HepG2 (cell line): ENCODE measurements around the gene PRKCZ. TPM values are rescaled to one million over a fixed set of nuclear protein-coding genes. Genes with fewer than 3 reads are reported as not detected.

Experiments
- ASH2L ChIP-seq: fragments of 300-600, 200-600 bp; sonication (generic); IDR thresholded peaks from 2 replicates; pipeline ENCODE4 v1.7.0; 2017; ENCODE audit warnings: low read depth, mild to moderate bottlenecking, moderate library complexity, mixed read lengths, low read length; ENCODE audit not compliant: insufficient read length
- ATM ChIP-seq: fragments of 450-650 bp; IDR thresholded peaks from 2 replicates; pipeline ENCODE4 v1.7.1; 2017; ENCODE audit warnings: mild to moderate bottlenecking, borderline replicate concordance
- EP300 ChIP-seq, 3 experiments: sonication (generic) in 1 of 3; formaldehyde crosslinking in 1 of 3; IDR thresholded peaks; 2 replicates each; pipeline versions ENCODE4 v1.5.1 to v1.6.1; 2011 to 2020; ENCODE audit warnings: low read depth in 2 of 3, low read length in 2 of 3, borderline replicate concordance in 1 of 3, improper control_type of control experiment in 1 of 3, mild to moderate bottlenecking in 1 of 3, missing genetic modification reagents in 1 of 3, moderate library complexity in 1 of 3
- FLYWCH1 ChIP-seq: sonication (generic); formaldehyde crosslinking; IDR thresholded peaks from 2 replicates; pipeline ENCODE4 v1.8.1; 2023; ENCODE audit warnings: mild to moderate bottlenecking, missing genetic modification reagents
- KLF9 ChIP-seq: IDR thresholded peaks from 2 replicates; pipeline ENCODE4 v1.6.1; 2016; ENCODE audit warnings: low read depth
- NR2F1 ChIP-seq, 2 experiments: fragments of 450-650 bp in 1 of 2; formaldehyde crosslinking in 1 of 2; IDR thresholded peaks; 2 replicates each; pipeline versions ENCODE4 v1.5.0 to v1.6.1; 2016 to 2020; ENCODE audit warnings: mild to moderate bottlenecking in 1 of 2, missing compliant biosample characterization in 1 of 2, missing genetic modification reagents in 1 of 2, moderate library complexity in 1 of 2
- ONECUT2 ChIP-seq: sonication (generic); formaldehyde crosslinking; IDR thresholded peaks from 2 replicates; pipeline ENCODE4 v1.4.0; 2020; ENCODE audit warnings: missing genetic modification reagents
- PAXIP1 ChIP-seq: sonication (generic); formaldehyde crosslinking; conservative IDR thresholded peaks from 2 replicates; pipeline ENCODE4 v1.4.0; 2020; ENCODE audit warnings: mild to moderate bottlenecking, missing genetic modification reagents, moderate library complexity
- ZNF10 ChIP-seq: sonication (generic); formaldehyde crosslinking; IDR thresholded peaks from 2 replicates; pipeline ENCODE4 v1.4.0; 2020; ENCODE audit warnings: mild to moderate bottlenecking, low read depth, missing genetic modification reagents, borderline replicate concordance
- ZNF136 ChIP-seq: sonication (generic); formaldehyde crosslinking; IDR thresholded peaks from 2 replicates; pipeline ENCODE4 v1.8.1; 2022; ENCODE audit warnings: low read depth, mild to moderate bottlenecking, moderate library complexity, missing genetic modification reagents
- ZNF629 ChIP-seq: sonication (generic); formaldehyde crosslinking; conservative IDR thresholded peaks from 2 replicates; pipeline ENCODE4 v1.5.0; 2020; ENCODE audit warnings: missing genetic modification reagents
- ZNF788 ChIP-seq: sonication (generic); formaldehyde crosslinking; IDR thresholded peaks from 2 replicates; pipeline ENCODE4 v1.5.0; 2020; ENCODE audit warnings: mild to moderate bottlenecking, missing genetic modification reagents, borderline replicate concordance
- polyA plus RNA-seq, 8 experiments: library from polyadenylated mRNA; depleted of rRNA in 3 of 8; stranded (reverse) in 7 of 8; unstranded in 1 of 8; fragments of >200 nt; fragmentation: Illumina TruSeq in 4 of 8; extraction: Trizol in 4 of 8; gene quantifications; 2 replicates each; pipeline versions ENCODE4 v1.2.1 to v1.2.3, GENCODE V29; 2011 to 2016; ENCODE audit warnings: low read depth in 4 of 8, missing spikeins in 1 of 8, mixed read lengths in 1 of 8; ENCODE audit not compliant: insufficient read depth in 1 of 8
- total RNA-seq, 5 experiments: library from RNA; depleted of rRNA; stranded (reverse); fragments of >200 nt; fragmentation: Illumina TruSeq; extraction: Trizol; gene quantifications; 2 replicates each; pipeline ENCODE4 v1.2.3, GENCODE V29; 2016; ENCODE audit warnings: low read depth in 1 of 5
- TF ChIP-seq, protein P1 (sequence below): sonication (generic); formaldehyde crosslinking; IDR thresholded peaks from 2 replicates; pipeline ENCODE4 v1.4.0; 2020; ENCODE audit warnings: missing genetic modification reagents
- TF ChIP-seq, protein P2 (sequence below): sonication (generic); formaldehyde crosslinking; IDR thresholded peaks from 2 replicates; pipeline ENCODE4 v1.4.0; 2020; ENCODE audit warnings: mild to moderate bottlenecking, missing genetic modification reagents

Gene PRKCZ
- total and polyA plus RNA-seq, 2 of the 13 experiments (the other 11 are each of a cell fraction or from before 2014, with no cell fraction given) = 34.7 to 85.2 TPM

GRCh38 chr1:2194898-2195673 lies 144.9 kb downstream of the PRKCZ start (continued):
- no peak for TF ChIP-seq ONECUT2 (CRISPR knock-in tag)
- peak; percentile 78; the same call in 1 of the 2 replicates for TF ChIP-seq ZNF136 (CRISPR knock-in tag)
- peak; percentile 57 for TF ChIP-seq ASH2L
- no peak for TF ChIP-seq ZNF10
- TF ChIP-seq NR2F1 (CRISPR knock-in tag; IDR thresholded peaks at IDR 0.05) = no peak
- TF ChIP-seq FLYWCH1 (CRISPR knock-in tag) = no peak
- peak; percentile 81 for TF ChIP-seq PAXIP1 (CRISPR knock-in tag)
- no peak for TF ChIP-seq ATM
- TF ChIP-seq ZNF788 (CRISPR knock-in tag) = no peak; the same call in 1 of the 2 replicates
- TF ChIP-seq, protein P1, sequence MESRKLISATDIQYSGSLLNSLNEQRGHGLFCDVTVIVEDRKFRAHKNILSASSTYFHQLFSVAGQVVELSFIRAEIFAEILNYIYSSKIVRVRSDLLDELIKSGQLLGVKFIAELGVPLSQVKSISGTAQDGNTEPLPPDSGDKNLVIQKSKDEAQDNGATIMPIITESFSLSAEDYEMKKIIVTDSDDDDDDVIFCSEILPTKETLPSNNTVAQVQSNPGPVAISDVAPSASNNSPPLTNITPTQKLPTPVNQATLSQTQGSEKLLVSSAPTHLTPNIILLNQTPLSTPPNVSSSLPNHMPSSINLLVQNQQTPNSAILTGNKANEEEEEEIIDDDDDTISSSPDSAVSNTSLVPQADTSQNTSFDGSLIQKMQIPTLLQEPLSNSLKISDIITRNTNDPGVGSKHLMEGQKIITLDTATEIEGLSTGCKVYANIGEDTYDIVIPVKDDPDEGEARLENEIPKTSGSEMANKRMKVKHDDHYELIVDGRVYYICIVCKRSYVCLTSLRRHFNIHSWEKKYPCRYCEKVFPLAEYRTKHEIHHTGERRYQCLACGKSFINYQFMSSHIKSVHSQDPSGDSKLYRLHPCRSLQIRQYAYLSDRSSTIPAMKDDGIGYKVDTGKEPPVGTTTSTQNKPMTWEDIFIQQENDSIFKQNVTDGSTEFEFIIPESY (CRISPR knock-in tag) = no peak
- TF ChIP-seq, protein P2, sequence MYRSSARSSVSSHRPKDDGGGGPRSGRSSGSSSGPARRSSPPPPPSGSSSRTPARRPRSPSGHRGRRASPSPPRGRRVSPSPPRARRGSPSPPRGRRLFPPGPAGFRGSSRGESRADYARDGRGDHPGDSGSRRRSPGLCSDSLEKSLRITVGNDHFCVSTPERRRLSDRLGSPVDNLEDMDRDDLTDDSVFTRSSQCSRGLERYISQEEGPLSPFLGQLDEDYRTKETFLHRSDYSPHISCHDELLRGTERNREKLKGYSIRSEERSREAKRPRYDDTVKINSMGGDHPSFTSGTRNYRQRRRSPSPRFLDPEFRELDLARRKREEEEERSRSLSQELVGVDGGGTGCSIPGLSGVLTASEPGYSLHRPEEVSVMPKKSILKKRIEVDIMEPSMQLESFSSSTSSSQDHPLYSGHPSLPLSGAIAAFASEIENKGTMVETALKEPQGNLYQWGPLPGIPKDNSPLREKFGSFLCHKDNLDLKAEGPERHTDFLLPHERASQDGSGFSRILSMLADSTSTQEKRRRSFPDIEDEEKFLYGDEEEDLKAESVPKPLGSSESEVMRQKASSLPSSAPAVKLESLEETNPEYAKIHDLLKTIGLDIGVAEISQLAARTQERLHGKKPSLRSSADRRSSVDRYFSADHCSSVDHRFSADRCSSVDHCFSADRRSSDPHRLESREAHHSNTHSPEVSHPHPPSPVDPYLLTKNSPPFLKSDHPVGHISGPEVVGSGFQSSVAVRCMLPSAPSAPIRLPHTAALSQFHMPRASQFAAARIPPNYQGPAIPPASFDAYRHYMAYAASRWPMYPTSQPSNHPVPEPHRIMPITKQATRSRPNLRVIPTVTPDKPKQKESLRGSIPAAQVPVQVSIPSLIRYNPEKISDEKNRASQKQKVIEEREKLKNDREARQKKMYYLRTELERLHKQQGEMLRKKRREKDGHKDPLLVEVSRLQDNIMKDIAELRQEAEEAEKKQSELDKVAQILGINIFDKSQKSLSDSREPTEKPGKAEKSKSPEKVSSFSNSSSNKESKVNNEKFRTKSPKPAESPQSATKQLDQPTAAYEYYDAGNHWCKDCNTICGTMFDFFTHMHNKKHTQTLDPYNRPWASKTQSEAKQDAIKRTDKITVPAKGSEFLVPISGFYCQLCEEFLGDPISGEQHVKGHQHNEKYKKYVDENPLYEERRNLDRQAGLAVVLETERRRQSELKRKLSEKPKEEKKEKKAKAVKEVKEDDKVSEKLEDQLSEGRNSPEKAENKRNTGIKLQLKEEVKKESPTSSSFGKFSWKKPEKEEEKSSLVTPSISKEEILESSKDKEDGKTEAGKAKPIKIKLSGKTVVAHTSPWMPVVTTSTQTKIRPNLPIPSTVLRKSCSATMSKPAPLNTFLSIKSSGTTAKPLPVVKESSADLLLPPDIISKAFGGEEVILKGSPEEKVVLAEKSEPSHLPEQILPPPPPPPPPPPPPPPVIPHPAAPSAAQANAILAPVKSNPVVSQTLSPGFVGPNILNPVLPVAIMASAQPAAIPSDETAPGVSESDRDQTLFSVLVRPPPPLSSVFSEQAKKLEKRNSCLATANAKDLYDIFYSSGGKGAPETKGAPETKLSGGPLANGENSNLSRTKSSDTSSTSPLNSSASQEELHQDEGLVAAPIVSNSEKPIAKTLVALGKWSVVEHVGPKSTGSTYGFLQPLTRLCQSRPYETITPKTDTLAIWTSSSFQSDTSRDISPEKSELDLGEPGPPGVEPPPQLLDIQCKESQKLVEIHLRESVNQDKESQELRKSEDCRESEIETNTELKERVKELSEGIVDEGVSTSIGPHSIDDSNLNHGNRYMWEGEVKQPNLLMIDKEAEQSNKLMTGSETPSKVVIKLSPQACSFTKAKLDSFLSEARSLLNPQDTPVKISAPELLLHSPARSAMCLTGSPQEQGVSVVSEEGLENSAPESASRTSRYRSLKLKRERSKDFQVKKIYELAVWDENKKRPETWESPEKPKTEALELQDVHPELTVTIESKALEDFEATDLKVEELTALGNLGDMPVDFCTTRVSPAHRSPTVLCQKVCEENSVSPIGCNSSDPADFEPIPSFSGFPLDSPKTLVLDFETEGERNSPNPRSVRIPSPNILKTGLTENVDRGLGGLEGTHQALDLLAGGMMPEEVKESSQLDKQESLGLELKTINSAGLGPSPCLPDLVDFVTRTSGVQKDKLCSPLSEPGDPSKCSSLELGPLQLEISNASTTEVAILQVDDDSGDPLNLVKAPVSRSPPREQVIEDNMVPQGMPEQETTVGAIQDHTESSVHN (CRISPR knock-in tag) = no peak
- TF ChIP-seq EP300 (IDR thresholded peaks at IDR 0.05; ENCODE audit: low read depth in 2 of 2, low read length in 2 of 2) = 0 out of 4 replicates have a peak, but pooled peaks of 1 of the 2 experiments have one; percentile 26
- no peak for TF ChIP-seq EP300 (CRISPR knock-in tag; IDR thresholded peaks at IDR 0.05; ENCODE audit: borderline replicate concordance)
- no peak for TF ChIP-seq ZNF629 (CRISPR knock-in tag)
- no peak for TF ChIP-seq KLF9 (CRISPR knock-in tag)
